HepG2 (cell line): Measurements from ENCODE around the gene SARNP. TPM values are rescaled to one million over a fixed set of nuclear protein-coding genes. Genes with fewer than 3 reads are reported as not detected.

ENCODE experiments used
- KDM6A ChIP-seq: IDR thresholded peaks from 2 replicates; pipeline ENCODE4 v1.6.1; 2016; ENCODE audit warnings: low read depth
- LCORL ChIP-seq, 2 experiments: fragments of 450-650 bp in 1 of 2; sonication (generic) in 1 of 2; formaldehyde crosslinking in 1 of 2; IDR thresholded peaks; 2 replicates each; pipeline versions ENCODE4 v1.5.0 to v1.6.1; 2017 to 2020; ENCODE audit warnings: antibody characterized with exemption in 1 of 2, missing genetic modification reagents in 1 of 2
- MLX ChIP-seq: IDR thresholded peaks from 2 replicates; pipeline ENCODE4 v1.6.1; 2016
- PITX1 ChIP-seq: sonication (generic); formaldehyde crosslinking; IDR thresholded peaks from 2 replicates; pipeline ENCODE4 v1.5.1; 2020; ENCODE audit warnings: mild to moderate bottlenecking, missing genetic modification reagents
- RFX3 ChIP-seq: IDR thresholded peaks from 2 replicates; pipeline ENCODE4 v1.6.1; 2016; ENCODE audit warnings: missing biosample characterization, missing genetic modification reagents
- RFX5 ChIP-seq: IDR thresholded peaks from 2 replicates; pipeline ENCODE4 v1.6.1; 2011; ENCODE audit warnings: low read depth, low read length, improper control_type of control experiment
- WIZ ChIP-seq: sonication (generic); formaldehyde crosslinking; IDR thresholded peaks from 2 replicates; pipeline ENCODE4 v1.5.1; 2020; ENCODE audit warnings: mild to moderate bottlenecking, missing genetic modification reagents
- ZNF558 ChIP-seq: sonication (generic); formaldehyde crosslinking; IDR thresholded peaks from 2 replicates; pipeline ENCODE4 v1.9.0; 2022; ENCODE audit warnings: mild to moderate bottlenecking, missing genetic modification reagents, borderline replicate concordance
- polyA plus RNA-seq, 8 experiments: library from polyadenylated mRNA; depleted of rRNA in 3 of 8; stranded (reverse) in 7 of 8; unstranded in 1 of 8; fragments of >200 nt; fragmentation: Illumina TruSeq in 4 of 8; extraction: Trizol in 4 of 8; gene quantifications; 2 replicates each; pipeline versions ENCODE4 v1.2.1 to v1.2.3, GENCODE V29; 2011 to 2016; ENCODE audit warnings: low read depth in 4 of 8, missing spikeins in 1 of 8, mixed read lengths in 1 of 8; ENCODE audit not compliant: insufficient read depth in 1 of 8
- total RNA-seq, 5 experiments: library from RNA; depleted of rRNA; stranded (reverse); fragments of >200 nt; fragmentation: Illumina TruSeq; extraction: Trizol; gene quantifications; 2 replicates each; pipeline ENCODE4 v1.2.3, GENCODE V29; 2016; ENCODE audit warnings: low read depth in 1 of 5
- TF ChIP-seq, protein P1 (sequence below): sonication (generic); formaldehyde crosslinking; IDR thresholded peaks from 2 replicates; pipeline ENCODE4 v1.4.0; 2020; ENCODE audit warnings: missing genetic modification reagents, borderline replicate concordance
- TF ChIP-seq, protein P2 (sequence below): sonication (generic); formaldehyde crosslinking; IDR thresholded peaks from 2 replicates; pipeline ENCODE4 v1.5.1; 2020; ENCODE audit warnings: mild to moderate bottlenecking, missing genetic modification reagents, moderate library complexity
- TF ChIP-seq, protein P3 (sequence below): sonication (generic); formaldehyde crosslinking; IDR thresholded peaks from 2 replicates; pipeline ENCODE4 v1.4.0; 2020; ENCODE audit warnings: missing genetic modification reagents, borderline replicate concordance
- TF ChIP-seq, protein P4 (sequence below): sonication (generic); formaldehyde crosslinking; conservative IDR thresholded peaks from 2 replicates; pipeline ENCODE4 v1.8.0; 2022; ENCODE audit warnings: mild to moderate bottlenecking, moderate library complexity, missing genetic modification reagents
- TF ChIP-seq, protein P5 (sequence below): IDR thresholded peaks from 2 replicates; pipeline ENCODE4 v1.6.1; 2018; ENCODE audit warnings: missing genetic modification reagents, mild to moderate bottlenecking, missing compliant biosample characterization
- TF ChIP-seq, protein P6 (sequence below): sonication (generic); formaldehyde crosslinking; IDR thresholded peaks from 2 replicates; pipeline ENCODE4 v1.4.0; 2020; ENCODE audit warnings: missing genetic modification reagents

The SARNP gene
- total and polyA plus RNA-seq, 2 of the 13 experiments (the other 11 are each of a cell fraction or from before 2014, with no cell fraction given), result 59.0 to 95.4 TPM

DNA sequence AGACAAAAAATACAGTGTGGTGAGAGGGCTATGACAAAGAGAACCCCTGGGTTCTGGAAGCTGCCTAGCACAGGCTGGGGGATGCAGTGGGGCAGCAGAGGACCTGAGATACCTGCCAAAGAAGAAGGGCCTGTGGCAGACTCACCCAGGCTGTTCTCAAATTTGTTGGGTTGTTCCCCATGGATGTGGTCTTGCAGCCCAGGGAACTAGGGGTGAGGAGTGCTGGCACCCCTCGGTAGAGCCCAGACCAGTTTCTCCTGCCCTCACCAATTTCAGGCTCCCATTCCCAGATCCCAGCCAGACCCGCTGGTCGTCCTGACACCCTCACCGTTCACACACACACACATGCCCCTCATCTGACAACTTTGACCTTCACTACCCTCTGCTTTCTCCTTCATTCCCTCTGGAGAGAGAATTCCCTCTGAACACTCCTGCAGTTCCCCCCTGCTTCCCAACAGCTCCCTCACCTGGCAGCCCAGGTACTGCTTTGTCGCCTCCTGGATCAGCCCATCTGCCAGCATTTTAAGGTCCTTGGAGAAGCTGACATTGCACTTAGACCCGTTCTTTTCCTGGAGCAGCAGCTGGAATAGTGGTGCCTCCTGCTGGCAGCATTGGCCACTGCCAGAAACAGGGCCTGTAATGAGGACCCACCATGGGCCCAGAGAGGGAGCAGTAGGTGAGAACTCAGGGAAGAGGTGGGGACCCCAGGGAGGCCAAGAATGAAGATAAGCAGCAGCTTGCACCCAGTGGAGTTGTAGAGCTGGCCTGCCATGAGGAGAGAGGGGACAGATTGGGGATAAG lies 80.5 kb downstream of the SARNP start (continued):
- TF ChIP-seq, protein P1, sequence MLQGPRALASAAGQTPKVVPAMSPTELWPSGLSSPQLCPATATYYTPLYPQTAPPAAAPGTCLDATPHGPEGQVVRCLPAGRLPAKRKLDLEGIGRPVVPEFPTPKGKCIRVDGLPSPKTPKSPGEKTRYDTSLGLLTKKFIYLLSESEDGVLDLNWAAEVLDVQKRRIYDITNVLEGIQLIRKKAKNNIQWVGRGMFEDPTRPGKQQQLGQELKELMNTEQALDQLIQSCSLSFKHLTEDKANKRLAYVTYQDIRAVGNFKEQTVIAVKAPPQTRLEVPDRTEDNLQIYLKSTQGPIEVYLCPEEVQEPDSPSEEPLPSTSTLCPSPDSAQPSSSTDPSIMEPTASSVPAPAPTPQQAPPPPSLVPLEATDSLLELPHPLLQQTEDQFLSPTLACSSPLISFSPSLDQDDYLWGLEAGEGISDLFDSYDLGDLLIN (CRISPR knock-in tag), result no peak
- no peak for TF ChIP-seq RFX3 (CRISPR knock-in tag)
- 0 out of 2 replicates have a peak, but pooled peaks have one; percentile 29 for TF ChIP-seq MLX (CRISPR knock-in tag)
- TF ChIP-seq, protein P2, sequence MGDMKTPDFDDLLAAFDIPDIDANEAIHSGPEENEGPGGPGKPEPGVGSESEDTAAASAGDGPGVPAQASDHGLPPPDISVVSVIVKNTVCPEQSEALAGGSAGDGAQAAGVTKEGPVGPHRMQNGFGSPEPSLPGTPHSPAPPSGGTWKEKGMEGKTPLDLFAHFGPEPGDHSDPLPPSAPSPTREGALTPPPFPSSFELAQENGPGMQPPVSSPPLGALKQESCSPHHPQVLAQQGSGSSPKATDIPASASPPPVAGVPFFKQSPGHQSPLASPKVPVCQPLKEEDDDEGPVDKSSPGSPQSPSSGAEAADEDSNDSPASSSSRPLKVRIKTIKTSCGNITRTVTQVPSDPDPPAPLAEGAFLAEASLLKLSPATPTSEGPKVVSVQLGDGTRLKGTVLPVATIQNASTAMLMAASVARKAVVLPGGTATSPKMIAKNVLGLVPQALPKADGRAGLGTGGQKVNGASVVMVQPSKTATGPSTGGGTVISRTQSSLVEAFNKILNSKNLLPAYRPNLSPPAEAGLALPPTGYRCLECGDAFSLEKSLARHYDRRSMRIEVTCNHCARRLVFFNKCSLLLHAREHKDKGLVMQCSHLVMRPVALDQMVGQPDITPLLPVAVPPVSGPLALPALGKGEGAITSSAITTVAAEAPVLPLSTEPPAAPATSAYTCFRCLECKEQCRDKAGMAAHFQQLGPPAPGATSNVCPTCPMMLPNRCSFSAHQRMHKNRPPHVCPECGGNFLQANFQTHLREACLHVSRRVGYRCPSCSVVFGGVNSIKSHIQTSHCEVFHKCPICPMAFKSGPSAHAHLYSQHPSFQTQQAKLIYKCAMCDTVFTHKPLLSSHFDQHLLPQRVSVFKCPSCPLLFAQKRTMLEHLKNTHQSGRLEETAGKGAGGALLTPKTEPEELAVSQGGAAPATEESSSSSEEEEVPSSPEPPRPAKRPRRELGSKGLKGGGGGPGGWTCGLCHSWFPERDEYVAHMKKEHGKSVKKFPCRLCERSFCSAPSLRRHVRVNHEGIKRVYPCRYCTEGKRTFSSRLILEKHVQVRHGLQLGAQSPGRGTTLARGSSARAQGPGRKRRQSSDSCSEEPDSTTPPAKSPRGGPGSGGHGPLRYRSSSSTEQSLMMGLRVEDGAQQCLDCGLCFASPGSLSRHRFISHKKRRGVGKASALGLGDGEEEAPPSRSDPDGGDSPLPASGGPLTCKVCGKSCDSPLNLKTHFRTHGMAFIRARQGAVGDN (CRISPR knock-in tag), result peak; percentile 38
- TF ChIP-seq, protein P3, sequence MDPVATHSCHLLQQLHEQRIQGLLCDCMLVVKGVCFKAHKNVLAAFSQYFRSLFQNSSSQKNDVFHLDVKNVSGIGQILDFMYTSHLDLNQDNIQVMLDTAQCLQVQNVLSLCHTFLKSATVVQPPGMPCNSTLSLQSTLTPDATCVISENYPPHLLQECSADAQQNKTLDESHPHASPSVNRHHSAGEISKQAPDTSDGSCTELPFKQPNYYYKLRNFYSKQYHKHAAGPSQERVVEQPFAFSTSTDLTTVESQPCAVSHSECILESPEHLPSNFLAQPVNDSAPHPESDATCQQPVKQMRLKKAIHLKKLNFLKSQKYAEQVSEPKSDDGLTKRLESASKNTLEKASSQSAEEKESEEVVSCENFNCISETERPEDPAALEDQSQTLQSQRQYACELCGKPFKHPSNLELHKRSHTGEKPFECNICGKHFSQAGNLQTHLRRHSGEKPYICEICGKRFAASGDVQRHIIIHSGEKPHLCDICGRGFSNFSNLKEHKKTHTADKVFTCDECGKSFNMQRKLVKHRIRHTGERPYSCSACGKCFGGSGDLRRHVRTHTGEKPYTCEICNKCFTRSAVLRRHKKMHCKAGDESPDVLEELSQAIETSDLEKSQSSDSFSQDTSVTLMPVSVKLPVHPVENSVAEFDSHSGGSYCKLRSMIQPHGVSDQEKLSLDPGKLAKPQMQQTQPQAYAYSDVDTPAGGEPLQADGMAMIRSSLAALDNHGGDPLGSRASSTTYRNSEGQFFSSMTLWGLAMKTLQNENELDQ (CRISPR knock-in tag), result no peak
- TF ChIP-seq, protein P4, sequence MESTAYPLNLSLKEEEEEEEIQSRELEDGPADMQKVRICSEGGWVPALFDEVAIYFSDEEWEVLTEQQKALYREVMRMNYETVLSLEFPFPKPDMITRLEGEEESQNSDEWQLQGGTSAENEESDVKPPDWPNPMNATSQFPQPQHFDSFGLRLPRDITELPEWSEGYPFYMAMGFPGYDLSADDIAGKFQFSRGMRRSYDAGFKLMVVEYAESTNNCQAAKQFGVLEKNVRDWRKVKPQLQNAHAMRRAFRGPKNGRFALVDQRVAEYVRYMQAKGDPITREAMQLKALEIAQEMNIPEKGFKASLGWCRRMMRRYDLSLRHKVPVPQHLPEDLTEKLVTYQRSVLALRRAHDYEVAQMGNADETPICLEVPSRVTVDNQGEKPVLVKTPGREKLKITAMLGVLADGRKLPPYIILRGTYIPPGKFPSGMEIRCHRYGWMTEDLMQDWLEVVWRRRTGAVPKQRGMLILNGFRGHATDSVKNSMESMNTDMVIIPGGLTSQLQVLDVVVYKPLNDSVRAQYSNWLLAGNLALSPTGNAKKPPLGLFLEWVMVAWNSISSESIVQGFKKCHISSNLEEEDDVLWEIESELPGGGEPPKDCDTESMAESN (CRISPR knock-in tag), result peak; percentile 52; the same call in 1 of the 2 replicates
- no peak for TF ChIP-seq ZNF558 (CRISPR knock-in tag)
- TF ChIP-seq, protein P5, sequence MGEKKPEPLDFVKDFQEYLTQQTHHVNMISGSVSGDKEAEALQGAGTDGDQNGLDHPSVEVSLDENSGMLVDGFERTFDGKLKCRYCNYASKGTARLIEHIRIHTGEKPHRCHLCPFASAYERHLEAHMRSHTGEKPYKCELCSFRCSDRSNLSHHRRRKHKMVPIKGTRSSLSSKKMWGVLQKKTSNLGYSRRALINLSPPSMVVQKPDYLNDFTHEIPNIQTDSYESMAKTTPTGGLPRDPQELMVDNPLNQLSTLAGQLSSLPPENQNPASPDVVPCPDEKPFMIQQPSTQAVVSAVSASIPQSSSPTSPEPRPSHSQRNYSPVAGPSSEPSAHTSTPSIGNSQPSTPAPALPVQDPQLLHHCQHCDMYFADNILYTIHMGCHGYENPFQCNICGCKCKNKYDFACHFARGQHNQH (CRISPR knock-in tag), result peak; percentile 63; the same call in 1 of the 2 replicates
- TF ChIP-seq RFX5, result no peak
- TF ChIP-seq, protein P6, sequence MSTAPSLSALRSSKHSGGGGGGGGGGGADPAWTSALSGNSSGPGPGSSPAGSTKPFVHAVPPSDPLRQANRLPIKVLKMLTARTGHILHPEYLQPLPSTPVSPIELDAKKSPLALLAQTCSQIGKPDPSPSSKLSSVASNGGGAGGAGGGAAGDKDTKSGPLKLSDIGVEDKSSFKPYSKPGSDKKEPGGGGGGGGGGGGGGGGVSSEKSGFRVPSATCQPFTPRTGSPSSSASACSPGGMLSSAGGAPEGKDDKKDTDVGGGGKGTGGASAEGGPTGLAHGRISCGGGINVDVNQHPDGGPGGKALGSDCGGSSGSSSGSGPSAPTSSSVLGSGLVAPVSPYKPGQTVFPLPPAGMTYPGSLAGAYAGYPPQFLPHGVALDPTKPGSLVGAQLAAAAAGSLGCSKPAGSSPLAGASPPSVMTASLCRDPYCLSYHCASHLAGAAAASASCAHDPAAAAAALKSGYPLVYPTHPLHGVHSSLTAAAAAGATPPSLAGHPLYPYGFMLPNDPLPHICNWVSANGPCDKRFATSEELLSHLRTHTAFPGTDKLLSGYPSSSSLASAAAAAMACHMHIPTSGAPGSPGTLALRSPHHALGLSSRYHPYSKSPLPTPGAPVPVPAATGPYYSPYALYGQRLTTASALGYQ (CRISPR knock-in tag), result no peak
- TF ChIP-seq LCORL (IDR thresholded peaks at IDR 0.05), result no peak
- 0 out of 2 replicates have a peak, but pooled peaks have one; percentile 52 for TF ChIP-seq LCORL (CRISPR knock-in tag; IDR thresholded peaks at IDR 0.05)
- no peak for TF ChIP-seq KDM6A (CRISPR knock-in tag)
- no peak for TF ChIP-seq PITX1 (CRISPR knock-in tag)
- no peak for TF ChIP-seq WIZ (CRISPR knock-in tag)
